K562 (cell line): ENCODE measurements around the gene RLN2. TPM values are rescaled to one million over a fixed set of nuclear protein-coding genes. Genes with fewer than 3 reads are reported as not detected.

Experiments
- BHLHE40 ChIP-seq: IDR thresholded peaks from 2 replicates; pipeline ENCODE4 v1.6.1; 2011; ENCODE audit warnings: low read length, improper control_type of control experiment
- DDX20 ChIP-seq: fragments of 450-650 bp; IDR thresholded peaks from 2 replicates; pipeline ENCODE4 v1.6.1; 2016; ENCODE audit warnings: missing genetic modification characterization, low read depth, mild to moderate bottlenecking, missing compliant biosample characterization, moderate library complexity
- MGA ChIP-seq: fragments of 450-650 bp; IDR thresholded peaks from 2 replicates; pipeline ENCODE4 v1.6.1; 2016; ENCODE audit warnings: mild to moderate bottlenecking, moderate library complexity
- MTA3 ChIP-seq: fragments of 450-650 bp; formaldehyde crosslinking; IDR thresholded peaks from 2 replicates; pipeline ENCODE4 v1.6.1; 2017; ENCODE audit warnings: mild to moderate bottlenecking, borderline replicate concordance
- NRF1 ChIP-seq, 2 experiments: fragments of 450-650 bp; IDR thresholded peaks in 1 of 2; conservative IDR thresholded peaks in 1 of 2; 2 replicates each; pipeline ENCODE4 v1.6.1; 2014; ENCODE audit warnings: mild to moderate bottlenecking in 2 of 2
- RBM22 ChIP-seq: fragments of 200-400 bp; formaldehyde crosslinking; IDR thresholded peaks from 2 replicates; pipeline ENCODE4 v1.6.1; 2018; ENCODE audit warnings: low read length, low read depth; ENCODE audit not compliant: poor library complexity, severe bottlenecking
- RERE ChIP-seq: sonication (generic); formaldehyde crosslinking; IDR thresholded peaks from 2 replicates; pipeline ENCODE4 v1.8.0; 2023; ENCODE audit warnings: missing genetic modification reagents, mild to moderate bottlenecking, borderline replicate concordance
- STAG1 ChIP-seq: sonication (generic); formaldehyde crosslinking; IDR thresholded peaks from 2 replicates; pipeline ENCODE4 v1.5.0; 2020; ENCODE audit warnings: missing genetic modification reagents, borderline replicate concordance
- ZNF146 ChIP-seq: IDR thresholded peaks from one replicate; pipeline ENCODE4 v1.6.1; 2018; ENCODE audit warnings: missing compliant biosample characterization; ENCODE audit not compliant: unreplicated experiment
- ZNF384 ChIP-seq: IDR thresholded peaks from 2 replicates; pipeline ENCODE4 v1.6.1; 2012; ENCODE audit warnings: low read depth, low read length, improper control_type of control experiment
- ZNF778 ChIP-seq: fragments of 450-650 bp; formaldehyde crosslinking; IDR thresholded peaks from 2 replicates; pipeline ENCODE4 v1.4.0; 2020; ENCODE audit warnings: mild to moderate bottlenecking, moderate library complexity
- polyA plus RNA-seq, 8 experiments: library from polyadenylated mRNA; depleted of rRNA in 4 of 8; stranded (reverse) in 5 of 8; unstranded in 3 of 8; fragments of >200 nt; fragmentation: Nextera tagmentation in 2 of 8; fragmentation: Illumina TruSeq in 1 of 8; extraction: Ambion mirVana in 2 of 8; extraction: Trizol in 1 of 8; gene quantifications; 2 replicates each; pipeline versions ENCODE4 v1.2.1 to v1.2.3, GENCODE V29; 2011 to 2014; ENCODE audit warnings: inconsistent platforms in 1 of 8, missing spikeins in 1 of 8
- total RNA-seq, 7 experiments: library from RNA; depleted of rRNA in 6 of 7; stranded (reverse); fragments of >200 nt in 6 of 7; fragmentation: Illumina TruSeq in 2 of 7; extraction: Trizol in 2 of 7; gene quantifications; 2 replicates each; pipeline versions ENCODE4 v1.2.1 to v1.2.3, GENCODE V29; 2011 to 2021; ENCODE audit warnings: low replicate concordance in 1 of 7

The RLN2 gene
- total and polyA plus RNA-seq, 9 of the 15 experiments (the other 6 are each of a cell fraction or from before 2014, with no cell fraction given) = 0.08 to 0.17 TPM; not detected in 7

- no peak for TF ChIP-seq MTA3
- no peak for TF ChIP-seq STAG1
- no peak for TF ChIP-seq RBM22
- no peak for TF ChIP-seq MGA
- no peak for TF ChIP-seq ZNF778 (CRISPR knock-in tag)
- TF ChIP-seq NRF1 (conservative IDR thresholded peaks at IDR 0.05 in 1 of 2, IDR thresholded peaks at IDR 0.05 in 1 of 2) = no peak
- TF ChIP-seq ZNF146 (CRISPR knock-in tag) = no peak
- no peak for TF ChIP-seq ZNF384
- TF ChIP-seq DDX20 = no peak
- no peak for TF ChIP-seq RERE (CRISPR knock-in tag)
- TF ChIP-seq BHLHE40 = no peak
Observed at GRCh38 chr9:5315187-5315923, 10.8 kb upstream of the RLN2 start (continued).
